T-helper 1 cell treated with Interleukin-12 subunit alpha and Interleukin-12 subunit beta and Interleukin-4 antibody, amounts not matched to agents 30 μg/mL and 1 μg/mL, for 36 hours (primary cell): ENCODE data around the gene RGS21.

Experiments used
- H3K27ac Mint-ChIP-seq: one replicate; pipeline ENCODE4 v1.8.0; 2021; ENCODE audit warnings: mild to moderate bottlenecking, mixed read lengths
- H3K27me3 Mint-ChIP-seq: one replicate; pipeline ENCODE4 v1.8.0; 2021; ENCODE audit warnings: low read depth, mixed read lengths
- H3K36me3 Mint-ChIP-seq: one replicate; pipeline ENCODE4 v1.8.0; 2021; ENCODE audit warnings: low read depth, mixed read lengths
- H3K4me1 Mint-ChIP-seq: one replicate; pipeline ENCODE4 v1.8.0; 2021; ENCODE audit warnings: low read depth, mixed read lengths
- H3K4me3 Mint-ChIP-seq: one replicate; pipeline ENCODE4 v1.8.0; 2021; ENCODE audit warnings: mild to moderate bottlenecking, moderate library complexity, mixed read lengths
- H3K9me3 Mint-ChIP-seq: one replicate; pipeline ENCODE4 v1.8.0; 2021; ENCODE audit warnings: mixed read lengths

The RGS21 gene

GRCh38 chr1:192402571-192402970 is 85.8 kb downstream of the RGS21 start:
- Mint-ChIP-seq H3K4me1 (no peaks in the 10 kb centered on the region), H3K4me3 (no peak overlapping the region), H3K9me3 (no peaks in the 10 kb centered on the region), H3K36me3 (no peaks in the 10 kb centered on the region), H3K27ac (no peak overlapping the region), H3K27me3 (peaks cover 3% of the 10 kb centered on the region)

- H3K36me3 Mint-ChIP-seq = no peaks in the 10 kb centered on the region
- peaks cover 3% of the 10 kb centered on the region for H3K27me3 Mint-ChIP-seq
- no peaks in the 10 kb centered on the region for H3K9me3 Mint-ChIP-seq
- no peak overlapping the region for H3K27ac Mint-ChIP-seq
- H3K4me1 Mint-ChIP-seq = no peaks in the 10 kb centered on the region
- H3K4me3 Mint-ChIP-seq = no peak overlapping the region
Measured at GRCh38 chr1:192407206-192407605, 90.4 kb downstream of the RGS21 start.
